GM12892 (cell line): ENCODE results near the gene MAGEA9. TPM values are rescaled to one million over a fixed set of nuclear protein-coding genes. Genes with fewer than 3 reads are reported as not detected.
A peak's percentile ranks its signal among the peaks of the same experiment; 100 is the strongest.
"Not testable (repeated sequence)": the region's sequence is repeated elsewhere in the genome, so short reads cannot be mapped to it uniquely, and the experiment has no call there.

Source experiments
- DNase-seq: peaks from one replicate; pipeline ENCODE4 v3.0.0; 2011; ENCODE audit not compliant: insufficient read length
- FAIRE-seq: peaks from 2 replicates; lab custom pipeline; 2011; peaks lifted over from hg19 to GRCh38; lab: Jason Lieb, UNC
- POLR2A ChIP-seq: IDR thresholded peaks from 2 replicates; pipeline ENCODE4 v1.6.1; 2011; ENCODE audit warnings: low read depth, low read length, control low read depth
- POLR2AphosphoS5 ChIP-seq: IDR thresholded peaks from 2 replicates; pipeline ENCODE4 v1.6.1; 2011; ENCODE audit warnings: low read depth, low read length, control low read depth
- TAF1 ChIP-seq: IDR thresholded peaks from 2 replicates; pipeline ENCODE4 v1.6.1; 2011; ENCODE audit warnings: low read depth, mild to moderate bottlenecking, control low read depth, low read length, borderline replicate concordance
- polyA plus RNA-seq: library from polyadenylated mRNA; unstranded; fragments of >200 nt; gene quantifications from one replicate; pipeline ENCODE4 v1.2.1, GENCODE V29; 2012; ENCODE audit warnings: missing spikeins, inconsistent platforms; ENCODE audit not compliant: missing spikeins

The MAGEA9 gene
- polyA plus RNA-seq: not detected

GRCh38 chrX:149781727-149782126 lies at the start of gene MAGEA9:
TSS of gene MAGEA9 (plus strand) at chrX:149781930. CDS start at chrX:149786211, 4,281 bp downstream.
- DNase-seq: not testable (repeated sequence)
- FAIRE-seq: peak; percentile 63

GRCh38 chrX:149742269-149742668 lies 39.5 kb upstream of the MAGEA9 start:
- peak; percentile 5 for FAIRE-seq
- DNase-seq: not testable (repeated sequence)

- peak; percentile 82 for FAIRE-seq
- DNase-seq: not testable (repeated sequence)
These were observed 35.2 kb upstream of the MAGEA9 start for GRCh38 chrX:149746390-149747007.

GRCh38 chrX:149757206-149758067 lies 24.3 kb upstream of the MAGEA9 start:
- no peak for TF ChIP-seq POLR2AphosphoS5
- no peak for TF ChIP-seq POLR2A
- no peak for TF ChIP-seq TAF1
- no peak for FAIRE-seq
- no peak for DNase-seq

- DNase-seq (no peak), FAIRE-seq (no peak)
- TF ChIP-seq TAF1 (no peak), POLR2A (no peak), POLR2AphosphoS5 (no peak)
These were observed 23.5 kb upstream of the MAGEA9 start for GRCh38 chrX:149758068-149758714.

- not testable (repeated sequence) for DNase-seq, FAIRE-seq
These were observed 23.0 kb upstream of the MAGEA9 start for GRCh38 chrX:149758715-149759078.

- TF ChIP-seq TAF1: no peak
- TF ChIP-seq POLR2AphosphoS5: no peak
- no peak for TF ChIP-seq POLR2A
- no peak for DNase-seq
- no peak for FAIRE-seq
These were observed 21.9 kb upstream of the MAGEA9 start for GRCh38 chrX:149759824-149760223.

- FAIRE-seq: peak; percentile 38
- TF ChIP-seq POLR2AphosphoS5 (no peak), TAF1 (no peak), POLR2A (no peak)
- no peak for DNase-seq
These were observed 20.8 kb upstream of the MAGEA9 start for GRCh38 chrX:149760965-149761364.

GRCh38 chrX:149761858-149762674 lies 19.7 kb upstream of the MAGEA9 start:
- DNase-seq, FAIRE-seq: not testable (repeated sequence)

- TF ChIP-seq TAF1: no peak
- TF ChIP-seq POLR2AphosphoS5: no peak
- no peak for TF ChIP-seq POLR2A
- FAIRE-seq (no peak), DNase-seq (no peak)
These were observed 18.8 kb upstream of the MAGEA9 start for GRCh38 chrX:149762696-149763614.

GRCh38 chrX:149770344-149770743 lies 11.4 kb upstream of the MAGEA9 start:
- DNase-seq, FAIRE-seq: not testable (repeated sequence)

GRCh38 chrX:149773026-149773425 lies 8.7 kb upstream of the MAGEA9 start:
- FAIRE-seq, DNase-seq: not testable (repeated sequence)

GRCh38 chrX:149773768-149774167 lies 8.0 kb upstream of the MAGEA9 start, which contains the start of gene HSFX1:
TSS of gene HSFX1 (plus strand) at chrX:149774068. CDS start at chrX:149774682, 614 bp downstream.
- DNase-seq, FAIRE-seq: not testable (repeated sequence)

- not testable (repeated sequence) for DNase-seq, FAIRE-seq
These were observed 3.7 kb upstream of the MAGEA9 start for GRCh38 chrX:149777999-149778398.

GRCh38 chrX:149795531-149795930 lies 13.8 kb downstream of the MAGEA9 start:
- FAIRE-seq: peak; percentile 99
- not testable (repeated sequence) for DNase-seq
